K562 (cell line): ENCODE data around the gene CBX4. TPM values are rescaled to one million over a fixed set of nuclear protein-coding genes. Genes with fewer than 3 reads are reported as not detected.

Experiments
- ATAC-seq: fragments of 200-7000 bp; cut with Tn5 transposase; 3 replicates; pipeline ENCODE4 v1.9.1; 2020; ENCODE audit warnings: moderate library complexity
- BruUV-seq: library from RNA; stranded (reverse); fragments of 400-500 nt; replicated peaks from 2 replicates; lab custom pipeline; 2021; lab: Mats Ljungman, UMichigan
- CTCF ChIA-PET: fragments of 300-600 bp; formaldehyde crosslinking; extraction: SDS; loops from one replicate; lab custom pipeline; 2021; ENCODE audit warnings: low intra/inter-chr PET ratio; lab: Yijun Ruan, JAX
- POLR2A ChIA-PET: fragments of 300-600, 350-650 bp; sonication (Branson Sonifier 250); formaldehyde crosslinking; extraction: SDS; loops from one replicate; lab custom pipeline; 2021; ENCODE audit warnings: antibody characterized with exemption, inconsistent platforms; lab: Yijun Ruan, JAX
- DNase-seq, 4 experiments: peaks; one replicate each; pipeline versions ENCODE4 v3.0.0 to v3.0.0-alpha.2; 2011 to 2018; ENCODE audit warnings: low spot score in 3 of 4, mixed read lengths in 3 of 4; ENCODE audit errors: extremely low read depth in 1 of 4
- FAIRE-seq: peaks from 2 replicates; lab custom pipeline; 2011; peaks lifted over from hg19 to GRCh38; lab: Jason Lieb, UNC
- H2AFZ ChIP-seq: 2 replicates; pipeline ENCODE4 v1.6.0; 2011; ENCODE audit warnings: low read depth, low read length, control low read depth, inconsistent platforms
- H3K27ac ChIP-seq: fragments of 200-600 bp; 3 replicates; pipeline ENCODE4 v1.8.0; 2011; ENCODE audit warnings: low read depth, mild to moderate bottlenecking, control low read depth, inconsistent platforms, low read length, moderate library complexity, mixed read lengths; ENCODE audit errors: extremely low read depth
- H3K27me3 ChIP-seq, 2 experiments: fragments of 300-600 bp in 1 of 2; 2 replicates in 1 of 2; 3 replicates in 1 of 2; pipeline versions ENCODE4 v1.6.0 to v1.8.0; 2011; ENCODE audit warnings: inconsistent platforms in 2 of 2, low read length in 2 of 2, mild to moderate bottlenecking in 1 of 2, mixed read lengths in 1 of 2, moderate library complexity in 1 of 2; ENCODE audit not compliant: control insufficient read depth in 2 of 2, insufficient read depth in 2 of 2
- H3K36me3 ChIP-seq: fragments of 300-600 bp; 3 replicates; pipeline ENCODE4 v1.8.0; 2011; ENCODE audit warnings: mild to moderate bottlenecking, low read length, inconsistent platforms; ENCODE audit not compliant: control insufficient read depth, insufficient read depth
- H3K4me1 ChIP-seq, 2 experiments: fragments of 200-600 bp in 1 of 2; replicated peaks in 1 of 2; 2 replicates in 1 of 2; 3 replicates in 1 of 2; pipeline versions ENCODE4 v1.5.1 to v1.8.0; 2011; ENCODE audit warnings: inconsistent platforms in 2 of 2, low read length in 2 of 2, mild to moderate bottlenecking in 1 of 2, mixed read lengths in 1 of 2, moderate library complexity in 1 of 2; ENCODE audit not compliant: control insufficient read depth in 2 of 2, insufficient read depth in 2 of 2
- H3K4me2 ChIP-seq: 2 replicates; pipeline ENCODE4 v1.6.1; 2011; ENCODE audit warnings: low read length, control low read depth, inconsistent platforms, mixed read lengths; ENCODE audit not compliant: insufficient read depth
- H3K4me3 ChIP-seq: fragments of 200-600 bp; sonication (generic), shearing (Covaris generic); 2 replicates; pipeline ENCODE4 v1.5.1; 2016; ENCODE audit warnings: control low read depth, inconsistent platforms
- H3K79me2 ChIP-seq: fragments of 200-600 bp; 3 replicates; pipeline ENCODE4 v1.8.0; 2011; ENCODE audit warnings: low read length, inconsistent platforms; ENCODE audit not compliant: control insufficient read depth, insufficient read depth
- H3K9ac ChIP-seq, 2 experiments: 2 replicates each; pipeline versions ENCODE4 v1.6.0 to v1.6.1; 2011; ENCODE audit warnings: low read depth in 2 of 2, low read length in 2 of 2, control low read depth in 1 of 2, inconsistent platforms in 1 of 2, mild to moderate bottlenecking in 1 of 2, mixed read lengths in 1 of 2; ENCODE audit not compliant: insufficient read depth in 1 of 2
- H3K9me1 ChIP-seq: one replicate; pipeline ENCODE4 v1.6.0; 2011; ENCODE audit warnings: inconsistent platforms, mild to moderate bottlenecking, low read length, moderate library complexity; ENCODE audit not compliant: control insufficient read depth, insufficient read depth
- H3K9me3 ChIP-seq: replicated peaks from 2 replicates; pipeline ENCODE4 v1.5.1; 2011; ENCODE audit warnings: low read depth, low read length, inconsistent platforms; ENCODE audit not compliant: control insufficient read depth, insufficient read depth
- H4K20me1 ChIP-seq: replicated peaks from 2 replicates; pipeline ENCODE4 v1.6.1; 2011; ENCODE audit warnings: low read length, inconsistent platforms, mixed read lengths; ENCODE audit not compliant: control insufficient read depth, insufficient read depth
- CREB3 ChIP-seq: fragments of 450-650 bp; conservative IDR thresholded peaks from 2 replicates; pipeline ENCODE4 v1.6.1; 2016; ENCODE audit warnings: missing genetic modification characterization, low read depth, mild to moderate bottlenecking, missing compliant biosample characterization, moderate library complexity
- HCFC1 ChIP-seq: IDR thresholded peaks from 2 replicates; pipeline ENCODE4 v1.6.1; 2012; ENCODE audit warnings: low read depth, low read length, improper control_type of control experiment
- HDAC1 ChIP-seq, 2 experiments: fragments of 450-650 bp; IDR thresholded peaks; 2 replicates each; pipeline ENCODE4 v1.6.1; 2016 to 2017; ENCODE audit warnings: inconsistent platforms in 1 of 2, mild to moderate bottlenecking in 1 of 2, moderate library complexity in 1 of 2
- HDGF ChIP-seq: fragments of 450-650 bp; IDR thresholded peaks from 2 replicates; pipeline ENCODE4 v1.6.1; 2016
- KDM5B ChIP-seq: fragments of 200-600 bp; sonication (generic); IDR thresholded peaks from 2 replicates; pipeline ENCODE4 v1.6.1; 2012; ENCODE audit warnings: low read depth, mild to moderate bottlenecking, moderate library complexity, low read length, control low read depth, inconsistent platforms; ENCODE audit not compliant: insufficient replicate concordance
- MYBL2 ChIP-seq, 2 experiments: fragments of 450-650 bp in 1 of 2; sonication (generic) in 1 of 2; formaldehyde crosslinking in 1 of 2; IDR thresholded peaks; 2 replicates each; pipeline versions ENCODE4 v1.6.1 to v1.8.1; 2017 to 2022; ENCODE audit warnings: borderline replicate concordance in 1 of 2, inconsistent platforms in 1 of 2, low read depth in 1 of 2, mild to moderate bottlenecking in 1 of 2, missing genetic modification reagents in 1 of 2, moderate library complexity in 1 of 2
- NCOA4 ChIP-seq: fragments of 450-650 bp; IDR thresholded peaks from 2 replicates; pipeline ENCODE4 v1.6.1; 2018; ENCODE audit warnings: mild to moderate bottlenecking; ENCODE audit not compliant: partially characterized antibody
- RREB1 ChIP-seq: fragments of 250-450 bp; sonication (Bioruptor Pico); IDR thresholded peaks from 2 replicates; pipeline ENCODE4 v1.4.0; 2020
- SAFB ChIP-seq: fragments of 200-400 bp; formaldehyde crosslinking; IDR thresholded peaks from 2 replicates; pipeline ENCODE4 v1.6.1; 2017; ENCODE audit warnings: low read depth, low read length, borderline replicate concordance
- TCFL5 ChIP-seq: fragments of 250-450 bp; sonication (Bioruptor Pico); conservative IDR thresholded peaks from 2 replicates; pipeline ENCODE4 v1.6.1; 2021; ENCODE audit warnings: mild to moderate bottlenecking, moderate library complexity, matching md5 sums
- ZFP1 ChIP-seq: fragments of 450-650 bp; formaldehyde crosslinking; IDR thresholded peaks from 2 replicates; pipeline ENCODE4 v1.4.0; 2020; ENCODE audit warnings: mild to moderate bottlenecking, mixed read lengths
- ZNF124 ChIP-seq: sonication (generic); formaldehyde crosslinking; IDR thresholded peaks from 2 replicates; pipeline ENCODE4 v1.8.1; 2022; ENCODE audit warnings: missing genetic modification reagents
- ZNF143 ChIP-seq: sonication (generic); formaldehyde crosslinking; IDR thresholded peaks from 2 replicates; pipeline ENCODE4 v1.9.0; 2022; ENCODE audit warnings: mild to moderate bottlenecking, missing genetic modification reagents
- ZNF717 ChIP-seq: fragments of 250-450 bp; sonication (Bioruptor Pico); IDR thresholded peaks from 2 replicates; pipeline ENCODE4 v1.5.0; 2021
- WGBS: fragments of 100-300 bp; shearing (Covaris generic); methylation state at CpG from one replicate; pipeline ENCODE4 v1.1.6; 2016; ENCODE audit warnings: low coverage, mixed read lengths; ENCODE audit not compliant: insufficient coverage; ENCODE audit errors: missing lambda C conversion rate; 5-methylcytosine and 5-hydroxymethylcytosine counted together
- in situ Hi-C: fragments of 300-500 bp; cut with MboI; formaldehyde crosslinking; loops from 4 replicates; pipeline ENCODE4 v1.15.0; 2018; ENCODE audit warnings: inconsistent platforms, mixed read lengths
- intact Hi-C: fragments of 100-400 bp; cut with micrococcal nuclease; formaldehyde crosslinking; loops from 2 replicates; pipeline ENCODE4 v1.14.2; 2022
- polyA plus RNA-seq, 8 experiments: library from polyadenylated mRNA; depleted of rRNA in 4 of 8; stranded (reverse) in 5 of 8; unstranded in 3 of 8; fragments of >200 nt; fragmentation: Nextera tagmentation in 2 of 8; fragmentation: Illumina TruSeq in 1 of 8; extraction: Ambion mirVana in 2 of 8; extraction: Trizol in 1 of 8; gene quantifications; 2 replicates each; pipeline versions ENCODE4 v1.2.1 to v1.2.3, GENCODE V29; 2011 to 2014; ENCODE audit warnings: inconsistent platforms in 1 of 8, missing spikeins in 1 of 8
- total RNA-seq, 7 experiments: library from RNA; depleted of rRNA in 6 of 7; stranded (reverse); fragments of >200 nt in 6 of 7; fragmentation: Illumina TruSeq in 2 of 7; extraction: Trizol in 2 of 7; gene quantifications; 2 replicates each; pipeline versions ENCODE4 v1.2.1 to v1.2.3, GENCODE V29; 2011 to 2021; ENCODE audit warnings: low replicate concordance in 1 of 7

CBX4 gene
- total and polyA plus RNA-seq, 9 of the 15 experiments (the other 6 are each of a cell fraction or from before 2014, with no cell fraction given) = 0.98 to 50.5 (median 10.0) TPM

GRCh38 chr17:79819534-79820276 is 19.5 kb downstream of the CBX4 start:
- 0 out of 4 replicates have a peak overlapping the region, but pooled peaks of 1 of the 2 experiments have one; percentile 21 for H3K9ac ChIP-seq
- H3K4me1 ChIP-seq = peaks cover 47 to 57% of the 10 kb centered on the region in 2 experiments
- no peak for DNase-seq
- H3K4me2 ChIP-seq = 0 out of 2 replicates have a peak overlapping the region, but pooled peaks have one; percentile 2
- H4K20me1 ChIP-seq = no peaks in the 10 kb centered on the region
- BruUV-seq = no TSS peak
- H3K36me3 ChIP-seq = no peaks in the 10 kb centered on the region
- intact Hi-C loops (no loop called here), in situ Hi-C loops (no loop called here)
- POLR2A ChIA-PET = interaction anchor here (0.8 to 18.8 kb wide), 4 partner anchors 8 to 23 kb away, joined by 3 to 386 read pairs (median 4); partner anchors contain the start of genes CBX4 and CBX8
- no peak for TF ChIP-seq SAFB
- no peak for TF ChIP-seq HCFC1
- TF ChIP-seq MYBL2 (IDR thresholded peaks at IDR 0.05; ENCODE audit: low read depth) = no peak
- no peak for TF ChIP-seq MYBL2 (CRISPR knock-in tag; IDR thresholded peaks at IDR 0.05; ENCODE audit: borderline replicate concordance)
- TF ChIP-seq HDAC1 (IDR thresholded peaks at IDR 0.05) = no peak
- no peak for TF ChIP-seq ZFP1
- no peak for TF ChIP-seq KDM5B
- no peak for TF ChIP-seq HDGF
- TF ChIP-seq ZNF143 (CRISPR knock-in tag) = no peak
- no peak for TF ChIP-seq NCOA4
- no peak for TF ChIP-seq RREB1
- TF ChIP-seq ZNF124 (CRISPR knock-in tag) = no peak
- no peak for TF ChIP-seq ZNF717 (CRISPR knock-in tag)
- TF ChIP-seq TCFL5 (CRISPR knock-in tag) = no peak
- no peak for TF ChIP-seq CREB3 (tag)
- no peaks in the 10 kb centered on the region for H3K9me1 ChIP-seq
- no peak for FAIRE-seq
- H3K79me2 ChIP-seq = peaks cover 6% of the 10 kb centered on the region; the same call in 1 of the 3 replicates
- H3K9me3 ChIP-seq = no peaks in the 10 kb centered on the region
- H3K27ac ChIP-seq = no peak overlapping the region
- no peaks in the 10 kb centered on the region for H3K27me3 ChIP-seq
- CTCF ChIA-PET = no interaction called here
- no peak overlapping the region for H3K4me3 ChIP-seq
- ATAC-seq = no peak
- WGBS = 58% methylated on average over 13 of the region's 13 CpGs
- H2AFZ ChIP-seq = no peak overlapping the region
